ENCODE data around the gene NMUR1.
A peak's percentile ranks its signal among the peaks of the same experiment; 100 is the strongest.

- TF ChIP-seq CTCF (IDR thresholded peaks at IDR 0.05), result peak; percentile 71 to 92 (median 86)
- TF ChIP-seq POLR2A (IDR thresholded peaks at IDR 0.05), result no peak
Observed at GRCh38 chr2:231530099-231531011, at the start of gene NMUR1.
